ENCODE results near the gene FFAR3.

FFAR3 gene

DNA sequence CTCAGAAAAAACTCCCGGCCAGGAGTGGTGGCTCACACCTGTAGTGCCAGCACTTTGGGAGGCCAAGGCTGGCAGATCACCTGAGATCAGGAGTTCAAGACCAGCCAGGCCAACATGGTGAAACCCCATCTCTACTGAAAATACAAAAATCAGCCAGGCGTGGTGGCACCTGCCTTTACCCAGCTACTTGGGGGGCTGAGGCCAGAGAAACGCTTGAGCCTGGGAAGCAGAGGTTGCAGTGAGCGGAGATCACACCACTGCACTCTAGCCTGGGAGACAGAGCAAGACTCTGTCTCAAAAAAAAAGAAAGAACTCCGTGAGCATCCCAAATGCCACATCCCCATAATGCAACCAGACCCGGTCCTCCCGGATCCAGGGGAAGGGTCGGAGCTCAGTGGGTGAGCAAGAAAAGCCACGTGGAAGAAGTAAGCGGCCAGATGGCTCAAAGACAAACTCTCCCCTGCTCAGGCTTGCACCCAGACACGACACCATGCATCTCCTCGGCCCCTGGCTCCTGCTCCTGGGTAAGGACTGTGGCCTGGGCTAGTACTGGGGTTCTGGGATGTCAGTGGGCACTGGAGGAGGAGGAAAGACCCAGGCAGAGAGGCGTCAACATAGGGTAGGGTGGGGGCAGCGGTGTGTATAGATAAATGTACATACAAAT is 26.6 kb upstream of the FFAR3 start:
- Histone ChIP-seq H3K4me1 (ENCODE audit: control insufficient read depth, insufficient read depth, low read length) (no peaks in the 10 kb centered on the region), H3K36me3 (ENCODE audit: control insufficient read depth in 2 of 2, insufficient read depth in 1 of 2, low read length in 2 of 2) (no peaks in the 10 kb centered on the region), H3K9me3 (ENCODE audit: control insufficient read depth, insufficient read depth, low read depth, low read length) (no peaks in the 10 kb centered on the region), H3K27ac (ENCODE audit: extremely low read depth, low read depth, low read length) (no peak overlapping the region), H3K4me3 (ENCODE audit: low read depth, low read length) (no peak overlapping the region)
- TF ChIP-seq, protein P1, sequence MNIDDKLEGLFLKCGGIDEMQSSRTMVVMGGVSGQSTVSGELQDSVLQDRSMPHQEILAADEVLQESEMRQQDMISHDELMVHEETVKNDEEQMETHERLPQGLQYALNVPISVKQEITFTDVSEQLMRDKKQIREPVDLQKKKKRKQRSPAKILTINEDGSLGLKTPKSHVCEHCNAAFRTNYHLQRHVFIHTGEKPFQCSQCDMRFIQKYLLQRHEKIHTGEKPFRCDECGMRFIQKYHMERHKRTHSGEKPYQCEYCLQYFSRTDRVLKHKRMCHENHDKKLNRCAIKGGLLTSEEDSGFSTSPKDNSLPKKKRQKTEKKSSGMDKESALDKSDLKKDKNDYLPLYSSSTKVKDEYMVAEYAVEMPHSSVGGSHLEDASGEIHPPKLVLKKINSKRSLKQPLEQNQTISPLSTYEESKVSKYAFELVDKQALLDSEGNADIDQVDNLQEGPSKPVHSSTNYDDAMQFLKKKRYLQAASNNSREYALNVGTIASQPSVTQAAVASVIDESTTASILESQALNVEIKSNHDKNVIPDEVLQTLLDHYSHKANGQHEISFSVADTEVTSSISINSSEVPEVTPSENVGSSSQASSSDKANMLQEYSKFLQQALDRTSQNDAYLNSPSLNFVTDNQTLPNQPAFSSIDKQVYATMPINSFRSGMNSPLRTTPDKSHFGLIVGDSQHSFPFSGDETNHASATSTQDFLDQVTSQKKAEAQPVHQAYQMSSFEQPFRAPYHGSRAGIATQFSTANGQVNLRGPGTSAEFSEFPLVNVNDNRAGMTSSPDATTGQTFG (tag by site-specific recombination; IDR thresholded peaks at IDR 0.05; ENCODE audit: borderline replicate concordance): no peak
- TF ChIP-seq ZNF266 (tag by site-specific recombination; IDR thresholded peaks at IDR 0.05; ENCODE audit: low read depth): no peak
- no peak for TF ChIP-seq ZNF155 (tag by site-specific recombination; IDR thresholded peaks at IDR 0.05)
- TF ChIP-seq, protein P2, sequence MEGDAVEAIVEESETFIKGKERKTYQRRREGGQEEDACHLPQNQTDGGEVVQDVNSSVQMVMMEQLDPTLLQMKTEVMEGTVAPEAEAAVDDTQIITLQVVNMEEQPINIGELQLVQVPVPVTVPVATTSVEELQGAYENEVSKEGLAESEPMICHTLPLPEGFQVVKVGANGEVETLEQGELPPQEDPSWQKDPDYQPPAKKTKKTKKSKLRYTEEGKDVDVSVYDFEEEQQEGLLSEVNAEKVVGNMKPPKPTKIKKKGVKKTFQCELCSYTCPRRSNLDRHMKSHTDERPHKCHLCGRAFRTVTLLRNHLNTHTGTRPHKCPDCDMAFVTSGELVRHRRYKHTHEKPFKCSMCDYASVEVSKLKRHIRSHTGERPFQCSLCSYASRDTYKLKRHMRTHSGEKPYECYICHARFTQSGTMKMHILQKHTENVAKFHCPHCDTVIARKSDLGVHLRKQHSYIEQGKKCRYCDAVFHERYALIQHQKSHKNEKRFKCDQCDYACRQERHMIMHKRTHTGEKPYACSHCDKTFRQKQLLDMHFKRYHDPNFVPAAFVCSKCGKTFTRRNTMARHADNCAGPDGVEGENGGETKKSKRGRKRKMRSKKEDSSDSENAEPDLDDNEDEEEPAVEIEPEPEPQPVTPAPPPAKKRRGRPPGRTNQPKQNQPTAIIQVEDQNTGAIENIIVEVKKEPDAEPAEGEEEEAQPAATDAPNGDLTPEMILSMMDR (tag by site-specific recombination; IDR thresholded peaks at IDR 0.05): no peak
- TF ChIP-seq ZNF501 (tag by site-specific recombination; IDR thresholded peaks at IDR 0.05): no peak
- no peak for TF ChIP-seq EGR2 (tag by site-specific recombination; IDR thresholded peaks at IDR 0.05; ENCODE audit: low read depth)
- no peak for TF ChIP-seq ZNF473 (tag by site-specific recombination; IDR thresholded peaks at IDR 0.05)
- TF ChIP-seq ZBTB7A (tag by site-specific recombination; IDR thresholded peaks at IDR 0.05; ENCODE audit: low read depth): no peak
- no peak for TF ChIP-seq ZNF658 (tag by site-specific recombination; IDR thresholded peaks at IDR 0.05)
- no peak for TF ChIP-seq GLI4 (tag by site-specific recombination; IDR thresholded peaks at IDR 0.05)
- no peak for TF ChIP-seq KLF16 (tag by site-specific recombination; IDR thresholded peaks at IDR 0.05)
- TF ChIP-seq ZNF133 (tag by site-specific recombination; IDR thresholded peaks at IDR 0.05): no peak
- no peak for TF ChIP-seq ZBTB26 (tag by site-specific recombination; optimal IDR thresholded peaks at IDR 0.05)
- TF ChIP-seq SETDB1 (IDR thresholded peaks at IDR 0.05; ENCODE audit: insufficient read length, low read length): no peak
- no peak for TF ChIP-seq SP2 (tag by site-specific recombination; IDR thresholded peaks at IDR 0.05)
- CTCF ChIA-PET: interaction anchor here (0.7 to 6.8 kb wide), 8 partner anchors 18 to 179 kb away, joined by 3 to 40 read pairs (median 4); no protein-coding TSS in a partner anchor
- POLR2A ChIA-PET: no interaction called here

- ChIA-PET POLR2A (no interaction called here), CTCF (interaction anchor here (0.6 to 6.8 kb wide), 9 partner anchors 20 to 410 kb away, joined by 3 to 40 read pairs (median 3); partner anchors contain the start of gene USF2)
- no peaks in the 10 kb centered on the region for H3K9me3 ChIP-seq (ENCODE audit: control insufficient read depth, insufficient read depth, low read depth, low read length)
- no peak overlapping the region for H3K4me3 ChIP-seq (ENCODE audit: low read depth, low read length)
- H3K27ac ChIP-seq (ENCODE audit: extremely low read depth, low read depth, low read length): no peak overlapping the region
- no peaks in the 10 kb centered on the region for H3K4me1 ChIP-seq (ENCODE audit: control insufficient read depth, insufficient read depth, low read length)
- H3K36me3 ChIP-seq (ENCODE audit: control insufficient read depth in 2 of 2, insufficient read depth in 1 of 2, low read length in 2 of 2): no peaks in the 10 kb centered on the region
- TF ChIP-seq, protein P3, sequence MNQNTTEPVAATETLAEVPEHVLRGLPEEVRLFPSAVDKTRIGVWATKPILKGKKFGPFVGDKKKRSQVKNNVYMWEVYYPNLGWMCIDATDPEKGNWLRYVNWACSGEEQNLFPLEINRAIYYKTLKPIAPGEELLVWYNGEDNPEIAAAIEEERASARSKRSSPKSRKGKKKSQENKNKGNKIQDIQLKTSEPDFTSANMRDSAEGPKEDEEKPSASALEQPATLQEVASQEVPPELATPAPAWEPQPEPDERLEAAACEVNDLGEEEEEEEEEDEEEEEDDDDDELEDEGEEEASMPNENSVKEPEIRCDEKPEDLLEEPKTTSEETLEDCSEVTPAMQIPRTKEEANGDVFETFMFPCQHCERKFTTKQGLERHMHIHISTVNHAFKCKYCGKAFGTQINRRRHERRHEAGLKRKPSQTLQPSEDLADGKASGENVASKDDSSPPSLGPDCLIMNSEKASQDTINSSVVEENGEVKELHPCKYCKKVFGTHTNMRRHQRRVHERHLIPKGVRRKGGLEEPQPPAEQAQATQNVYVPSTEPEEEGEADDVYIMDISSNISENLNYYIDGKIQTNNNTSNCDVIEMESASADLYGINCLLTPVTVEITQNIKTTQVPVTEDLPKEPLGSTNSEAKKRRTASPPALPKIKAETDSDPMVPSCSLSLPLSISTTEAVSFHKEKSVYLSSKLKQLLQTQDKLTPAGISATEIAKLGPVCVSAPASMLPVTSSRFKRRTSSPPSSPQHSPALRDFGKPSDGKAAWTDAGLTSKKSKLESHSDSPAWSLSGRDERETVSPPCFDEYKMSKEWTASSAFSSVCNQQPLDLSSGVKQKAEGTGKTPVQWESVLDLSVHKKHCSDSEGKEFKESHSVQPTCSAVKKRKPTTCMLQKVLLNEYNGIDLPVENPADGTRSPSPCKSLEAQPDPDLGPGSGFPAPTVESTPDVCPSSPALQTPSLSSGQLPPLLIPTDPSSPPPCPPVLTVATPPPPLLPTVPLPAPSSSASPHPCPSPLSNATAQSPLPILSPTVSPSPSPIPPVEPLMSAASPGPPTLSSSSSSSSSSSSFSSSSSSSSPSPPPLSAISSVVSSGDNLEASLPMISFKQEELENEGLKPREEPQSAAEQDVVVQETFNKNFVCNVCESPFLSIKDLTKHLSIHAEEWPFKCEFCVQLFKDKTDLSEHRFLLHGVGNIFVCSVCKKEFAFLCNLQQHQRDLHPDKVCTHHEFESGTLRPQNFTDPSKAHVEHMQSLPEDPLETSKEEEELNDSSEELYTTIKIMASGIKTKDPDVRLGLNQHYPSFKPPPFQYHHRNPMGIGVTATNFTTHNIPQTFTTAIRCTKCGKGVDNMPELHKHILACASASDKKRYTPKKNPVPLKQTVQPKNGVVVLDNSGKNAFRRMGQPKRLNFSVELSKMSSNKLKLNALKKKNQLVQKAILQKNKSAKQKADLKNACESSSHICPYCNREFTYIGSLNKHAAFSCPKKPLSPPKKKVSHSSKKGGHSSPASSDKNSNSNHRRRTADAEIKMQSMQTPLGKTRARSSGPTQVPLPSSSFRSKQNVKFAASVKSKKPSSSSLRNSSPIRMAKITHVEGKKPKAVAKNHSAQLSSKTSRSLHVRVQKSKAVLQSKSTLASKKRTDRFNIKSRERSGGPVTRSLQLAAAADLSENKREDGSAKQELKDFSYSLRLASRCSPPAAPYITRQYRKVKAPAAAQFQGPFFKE (tag by site-specific recombination; IDR thresholded peaks at IDR 0.05; ENCODE audit: borderline replicate concordance): no peak
- TF ChIP-seq, protein P4, sequence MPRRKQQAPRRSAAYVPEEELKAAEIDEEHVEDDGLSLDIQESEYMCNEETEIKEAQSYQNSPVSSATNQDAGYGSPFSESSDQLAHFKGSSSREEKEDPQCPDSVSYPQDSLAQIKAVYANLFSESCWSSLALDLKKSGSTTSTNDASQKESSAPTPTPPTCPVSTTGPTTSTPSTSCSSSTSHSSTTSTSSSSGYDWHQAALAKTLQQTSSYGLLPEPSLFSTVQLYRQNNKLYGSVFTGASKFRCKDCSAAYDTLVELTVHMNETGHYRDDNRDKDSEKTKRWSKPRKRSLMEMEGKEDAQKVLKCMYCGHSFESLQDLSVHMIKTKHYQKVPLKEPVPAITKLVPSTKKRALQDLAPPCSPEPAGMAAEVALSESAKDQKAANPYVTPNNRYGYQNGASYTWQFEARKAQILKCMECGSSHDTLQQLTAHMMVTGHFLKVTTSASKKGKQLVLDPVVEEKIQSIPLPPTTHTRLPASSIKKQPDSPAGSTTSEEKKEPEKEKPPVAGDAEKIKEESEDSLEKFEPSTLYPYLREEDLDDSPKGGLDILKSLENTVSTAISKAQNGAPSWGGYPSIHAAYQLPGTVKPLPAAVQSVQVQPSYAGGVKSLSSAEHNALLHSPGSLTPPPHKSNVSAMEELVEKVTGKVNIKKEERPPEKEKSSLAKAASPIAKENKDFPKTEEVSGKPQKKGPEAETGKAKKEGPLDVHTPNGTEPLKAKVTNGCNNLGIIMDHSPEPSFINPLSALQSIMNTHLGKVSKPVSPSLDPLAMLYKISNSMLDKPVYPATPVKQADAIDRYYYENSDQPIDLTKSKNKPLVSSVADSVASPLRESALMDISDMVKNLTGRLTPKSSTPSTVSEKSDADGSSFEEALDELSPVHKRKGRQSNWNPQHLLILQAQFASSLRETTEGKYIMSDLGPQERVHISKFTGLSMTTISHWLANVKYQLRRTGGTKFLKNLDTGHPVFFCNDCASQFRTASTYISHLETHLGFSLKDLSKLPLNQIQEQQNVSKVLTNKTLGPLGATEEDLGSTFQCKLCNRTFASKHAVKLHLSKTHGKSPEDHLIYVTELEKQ (tag by site-specific recombination; IDR thresholded peaks at IDR 0.05; ENCODE audit: borderline replicate concordance): no peak
- TF ChIP-seq IKZF3 (tag by site-specific recombination; IDR thresholded peaks at IDR 0.05): no peak
- TF ChIP-seq GLIS2 (tag by site-specific recombination; IDR thresholded peaks at IDR 0.05): no peak
- no peak for TF ChIP-seq KLF10 (tag by site-specific recombination; IDR thresholded peaks at IDR 0.05)
These were observed 25.4 kb upstream of the FFAR3 start for GRCh38 chr19:35332817-35333216.

All from HEK293 (cell line).